HCT116 (cell line): ENCODE results near the gene SEC16A. TPM values are rescaled to one million over a fixed set of nuclear protein-coding genes. Genes with fewer than 3 reads are reported as not detected.

Source experiments
- ATAC-seq: fragments of 200-7000 bp; cut with Tn5 transposase; 2 replicates; pipeline ENCODE4 v1.9.1; 2020; ENCODE audit warnings: mild to moderate bottlenecking, moderate library complexity
- BruUV-seq: library from RNA; stranded (reverse); fragments of 400-500 nt; replicated peaks from 2 replicates; lab custom pipeline; 2021; lab: Mats Ljungman, UMichigan
- CTCF ChIA-PET: fragments of 300-600 bp; sonication (Branson Sonifier 250); formaldehyde crosslinking; loops from one replicate; lab custom pipeline; 2021; ENCODE audit warnings: antibody characterized with exemption; lab: Charles Lee
- POLR2A ChIA-PET: fragments of 300-600, 350-600 bp; sonication (Branson Sonifier 250); formaldehyde crosslinking; loops from one replicate; lab custom pipeline; 2021; ENCODE audit warnings: antibody characterized with exemption; lab: Charles Lee
- RAD21 ChIA-PET, 2 experiments: fragments of 300-600 bp; sonication (Branson Sonifier 250); formaldehyde crosslinking; loops; one replicate each; lab custom pipeline; 2023; ENCODE audit warnings: low total read pairs in 2 of 2; ENCODE audit not compliant: uncharacterized antibody in 2 of 2, unreplicated experiment in 2 of 2, low non-redundant PET in 1 of 2; lab: Charles Lee
- DNase-seq: peaks from one replicate; pipeline ENCODE4 v3.0.0-alpha.2; 2010; ENCODE audit warnings: low read depth, low spot score
- H2AFZ ChIP-seq: fragments of 200-600 bp; shearing (Covaris generic), sonication (generic); 2 replicates; pipeline ENCODE4 v1.6.1; 2017; ENCODE audit warnings: low read depth, mixed run types, mixed read lengths, antibody characterized with exemption, low read length; ENCODE audit not compliant: poor library complexity, severe bottlenecking
- H3K27ac ChIP-seq: 2 replicates; pipeline ENCODE4 v1.5.1; 2012; ENCODE audit warnings: low read depth, low read length
- H3K27me3 ChIP-seq: fragments of 200-600 bp; sonication (generic); 2 replicates; pipeline ENCODE4 v1.6.1; 2016; ENCODE audit warnings: mixed run types, low read length, mixed read lengths; ENCODE audit not compliant: insufficient read depth
- H3K36me3 ChIP-seq, 2 experiments: fragments of 200-500 bp in 1 of 2; fragments of 200-600 bp in 1 of 2; sonication (Bioruptor generic) in 1 of 2; sonication (generic) in 1 of 2; 2 replicates each; pipeline versions ENCODE4 v1.5.1 to v1.6.1; 2014 to 2016; ENCODE audit warnings: low read length in 2 of 2, inconsistent platforms in 1 of 2, mixed read lengths in 1 of 2, mixed run types in 1 of 2; ENCODE audit not compliant: insufficient read depth in 2 of 2, control insufficient read depth in 1 of 2
- H3K4me1 ChIP-seq, 2 experiments: fragments of 200-600 bp in 1 of 2; sonication (generic) in 1 of 2; 2 replicates each; pipeline versions ENCODE4 v1.5.1 to v1.6.1; 2012 to 2017; ENCODE audit warnings: low read length in 2 of 2, inconsistent platforms in 1 of 2, mild to moderate bottlenecking in 1 of 2, mixed read lengths in 1 of 2, mixed run types in 1 of 2, moderate library complexity in 1 of 2; ENCODE audit not compliant: insufficient read depth in 2 of 2, control insufficient read depth in 1 of 2
- H3K4me2 ChIP-seq: fragments of 200-600 bp; sonication (generic); 2 replicates; pipeline ENCODE4 v1.6.1; 2017; ENCODE audit warnings: mixed run types, low read length, mixed read lengths
- H3K4me3 ChIP-seq, 2 experiments: fragments of 200-600 bp in 1 of 2; sonication (generic) in 1 of 2; replicated peaks in 1 of 2; 2 replicates each; pipeline ENCODE4 v1.5.1; 2011 to 2016; ENCODE audit warnings: low read length in 2 of 2, control low read depth in 1 of 2, low read depth in 1 of 2, mild to moderate bottlenecking in 1 of 2, mixed read lengths in 1 of 2, mixed run types in 1 of 2
- H3K79me2 ChIP-seq: fragments of 200-600 bp; sonication (generic); 2 replicates; pipeline ENCODE4 v1.6.1; 2017; ENCODE audit warnings: mild to moderate bottlenecking, mixed run types, low read length, moderate library complexity, mixed read lengths; ENCODE audit not compliant: insufficient read depth
- H3K9ac ChIP-seq: fragments of 200-600 bp; sonication (generic); 2 replicates; pipeline ENCODE4 v1.6.1; 2016; ENCODE audit warnings: low read length, mixed read lengths
- H3K9me2 ChIP-seq: fragments of 200-600 bp; sonication (generic), shearing (Covaris generic); 2 replicates; pipeline ENCODE4 v1.6.1; 2017; ENCODE audit warnings: mixed run types, mild to moderate bottlenecking, moderate library complexity; ENCODE audit not compliant: insufficient read depth
- H3K9me3 ChIP-seq, 2 experiments: fragments of 200-500 bp in 1 of 2; fragments of 200-600 bp in 1 of 2; sonication (Bioruptor generic) in 1 of 2; sonication (generic) in 1 of 2; 2 replicates each; pipeline ENCODE4 v1.6.1; 2014 to 2017; ENCODE audit warnings: low read length in 2 of 2, mixed read lengths in 2 of 2, inconsistent platforms in 1 of 2, low read depth in 1 of 2, mild to moderate bottlenecking in 1 of 2, mixed run types in 1 of 2, moderate library complexity in 1 of 2; ENCODE audit not compliant: control insufficient read depth in 1 of 2, insufficient read depth in 1 of 2
- H4K20me1 ChIP-seq: fragments of 200-600 bp; sonication (generic), shearing (Covaris generic); 2 replicates; pipeline ENCODE4 v1.6.1; 2017; ENCODE audit warnings: mixed run types, mild to moderate bottlenecking, moderate library complexity; ENCODE audit not compliant: insufficient read depth
- CEBPB ChIP-seq: IDR thresholded peaks from 2 replicates; pipeline ENCODE4 v1.6.1; 2012; ENCODE audit warnings: low read depth
- EGR1 ChIP-seq: IDR thresholded peaks from 2 replicates; pipeline ENCODE4 v1.6.1; 2012; ENCODE audit warnings: low read depth
- FOSL1 ChIP-seq: IDR thresholded peaks from 2 replicates; pipeline ENCODE4 v1.6.1; 2012; ENCODE audit warnings: low read depth
- POLR2A ChIP-seq: IDR thresholded peaks from 2 replicates; pipeline ENCODE4 v1.7.0; 2011; ENCODE audit warnings: borderline replicate concordance; ENCODE audit not compliant: insufficient read depth, insufficient read length; ENCODE audit errors: extremely low read depth
- RAD21 ChIP-seq: IDR thresholded peaks from 2 replicates; pipeline ENCODE4 v1.6.1; 2012; ENCODE audit warnings: low read depth, mild to moderate bottlenecking
- SIN3A ChIP-seq: IDR thresholded peaks from 2 replicates; pipeline ENCODE4 v1.6.1; 2012; ENCODE audit warnings: low read depth
- SP1 ChIP-seq: IDR thresholded peaks from 2 replicates; pipeline ENCODE4 v1.6.1; 2012; ENCODE audit warnings: low read depth
- SRF ChIP-seq: IDR thresholded peaks from 2 replicates; pipeline ENCODE4 v1.6.1; 2012; ENCODE audit warnings: low read depth
- TCF7L2 ChIP-seq: IDR thresholded peaks from 2 replicates; pipeline ENCODE4 v1.7.0; 2011; ENCODE audit warnings: borderline replicate concordance, inconsistent platforms; ENCODE audit not compliant: insufficient read depth, insufficient read length; ENCODE audit errors: extremely low read depth
- YY1 ChIP-seq: IDR thresholded peaks from 2 replicates; pipeline ENCODE4 v1.6.1; 2011; ENCODE audit warnings: low read length, low read depth, moderate library complexity, mild to moderate bottlenecking; ENCODE audit not compliant: insufficient replicate concordance; ENCODE audit errors: extremely low read depth
- ZNF274 ChIP-seq: fragments of 200-500 bp; sonication (Bioruptor generic); IDR thresholded peaks from 2 replicates; pipeline ENCODE4 v1.6.1; 2014; ENCODE audit warnings: mild to moderate bottlenecking, low read depth, low read length, inconsistent platforms
- intact Hi-C: fragments of 100-400 bp; cut with micrococcal nuclease; formaldehyde crosslinking; loops from 2 replicates; pipeline ENCODE4 v1.10.0; 2022
- total RNA-seq: library from RNA; stranded (reverse); gene quantifications from one replicate; pipeline ENCODE4 v1.2.1, GENCODE V29; 2021; ENCODE audit not compliant: unreplicated experiment
- TF ChIP-seq, protein P1 (sequence below): IDR thresholded peaks from 2 replicates; pipeline ENCODE4 v1.6.1; 2012
- TF ChIP-seq, protein P2 (sequence below): IDR thresholded peaks from 2 replicates; pipeline ENCODE4 v1.6.1; 2012
- TF ChIP-seq, protein P3 (sequence below): IDR thresholded peaks from 2 replicates; pipeline ENCODE4 v1.6.1; 2011; ENCODE audit warnings: mild to moderate bottlenecking, low read length, moderate library complexity; ENCODE audit not compliant: insufficient replicate concordance; ENCODE audit errors: extremely low read depth

The SEC16A gene
- total RNA-seq, 1 experiment from 2014 or later, result 49.8 TPM

DNA sequence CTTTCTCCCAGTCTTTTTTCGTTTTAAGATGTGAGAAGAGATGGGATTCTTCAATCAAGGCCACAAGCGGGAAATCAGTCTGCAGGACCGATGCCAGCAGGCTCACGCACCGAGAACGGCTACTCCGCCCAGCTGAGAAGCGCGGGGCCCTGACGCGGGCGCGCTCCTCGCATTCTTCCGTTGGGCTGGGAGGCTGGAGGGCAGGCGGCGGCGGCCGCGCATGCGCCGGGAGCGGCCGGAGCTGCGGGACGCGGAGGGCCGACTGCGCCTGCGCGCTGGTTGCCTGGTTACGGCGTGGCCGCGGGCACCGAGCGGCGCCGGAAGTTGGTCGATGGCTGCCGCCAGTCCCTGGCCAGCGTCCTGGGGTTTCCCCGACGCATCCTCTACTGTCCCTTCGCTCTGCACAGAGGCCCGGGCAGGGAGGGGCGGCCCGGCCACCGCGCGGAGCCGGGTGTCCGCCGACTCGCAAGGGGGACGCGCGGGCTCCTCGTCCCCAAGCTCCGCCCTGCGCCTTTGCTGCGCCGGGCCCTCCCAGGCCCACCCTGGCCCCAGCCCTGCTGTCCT is 831 bp upstream of the SEC16A start:
- BruUV-seq, result no TSS peak
- peak overlapping the region; percentile 100 for H3K27ac ChIP-seq
- H3K36me3 ChIP-seq, result peaks cover 4 to 7% of the 10 kb centered on the region in 2 experiments; a peak in 3 of 4 replicates
- no peaks in the 10 kb centered on the region for H3K9me2 ChIP-seq
- POLR2A ChIA-PET, result interaction anchor here (0.6 kb wide), 1 partner anchor 153 kb away, joined by 3 read pairs; no protein-coding TSS in a partner anchor
- no peaks in the 10 kb centered on the region for H3K27me3 ChIP-seq
- no peaks in the 10 kb centered on the region for H3K9me3 ChIP-seq
- peak overlapping the region; percentile 62 to 84 for H3K4me3 ChIP-seq
- DNase-seq, result peak; percentile 67
- CTCF ChIA-PET, result interaction anchor here (0.6 to 7.3 kb wide), 8 partner anchors 40 to 212 kb away, joined by 3 to 108 read pairs (median 4); no protein-coding TSS in a partner anchor
- peaks cover 10 to 32% of the 10 kb centered on the region in 2 experiments for H3K4me1 ChIP-seq
- H3K4me2 ChIP-seq, result peak overlapping the region; percentile 98
- TF ChIP-seq, protein P1, sequence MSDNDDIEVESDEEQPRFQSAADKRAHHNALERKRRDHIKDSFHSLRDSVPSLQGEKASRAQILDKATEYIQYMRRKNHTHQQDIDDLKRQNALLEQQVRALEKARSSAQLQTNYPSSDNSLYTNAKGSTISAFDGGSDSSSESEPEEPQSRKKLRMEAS, result no peak
- TF ChIP-seq POLR2A, result peak; percentile 88
- H3K79me2 ChIP-seq, result peaks cover 40% of the 10 kb centered on the region
- no peak overlapping the region for H2AFZ ChIP-seq
- H3K9ac ChIP-seq, result peak overlapping the region; percentile 86
- intact Hi-C loops, result loop anchor here (2.0 kb wide), 1 partner anchor 211 kb away; no protein-coding TSS in a partner anchor
- H4K20me1 ChIP-seq, result peaks cover 4% of the 10 kb centered on the region; the same call in 1 of the 2 replicates
- peak; percentile 69 for ATAC-seq
- RAD21 ChIA-PET, result interaction anchor here (1.7 to 2.0 kb wide), 2 partner anchors 143 to 148 kb away, joined by 3 to 6 read pairs; no protein-coding TSS in a partner anchor

DNA sequence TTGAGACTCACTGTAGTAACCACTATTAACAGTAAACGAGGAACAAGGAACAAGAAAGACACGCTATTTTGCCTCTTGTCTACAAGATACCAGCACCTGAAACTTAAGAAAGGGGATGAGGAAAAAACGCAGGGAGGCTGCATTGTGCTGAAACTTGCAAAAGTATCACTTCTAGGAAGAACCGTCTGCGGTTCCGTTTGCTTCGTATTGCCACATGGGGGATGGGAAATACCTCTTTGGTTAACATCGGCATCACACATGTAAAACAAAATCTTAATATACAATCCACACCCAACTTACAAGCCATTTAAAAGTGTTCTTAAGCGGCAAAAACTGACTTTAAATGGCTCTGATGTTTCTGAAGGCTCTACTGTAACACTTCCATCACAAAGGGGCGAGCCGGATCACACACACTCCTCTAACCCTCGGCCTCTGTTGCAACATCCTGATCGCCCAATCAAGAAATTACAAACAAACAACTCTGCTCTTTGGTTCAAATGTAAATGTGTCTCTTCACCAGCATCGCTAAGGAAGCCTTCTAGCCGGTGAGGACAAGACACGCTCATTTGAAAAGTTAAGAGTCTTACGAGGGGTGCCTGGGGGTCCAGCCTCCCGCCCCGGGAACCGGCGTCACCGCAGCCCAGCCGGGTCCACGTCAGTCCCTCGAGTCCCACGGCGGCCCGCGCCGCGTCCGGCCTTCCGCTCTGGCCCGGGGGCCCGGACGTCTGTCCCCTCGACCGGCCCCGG is 621 bp downstream of the SEC16A start:
- TSS peak; percentile 85 for BruUV-seq
- Histone ChIP-seq H3K4me3 (peak overlapping the region; percentile 77 to 97), H3K27me3 (no peaks in the 10 kb centered on the region), H3K9ac (peak overlapping the region; percentile 98), H2AFZ (no peak overlapping the region), H3K4me1 (peaks cover 10 to 29% of the 10 kb centered on the region in 2 experiments), H3K9me3 (no peaks in the 10 kb centered on the region), H3K27ac (peak overlapping the region; percentile 95), H3K79me2 (peaks cover 55% of the 10 kb centered on the region), H3K9me2 (no peaks in the 10 kb centered on the region), H3K36me3 (peaks cover 15 to 17% of the 10 kb centered on the region in 2 experiments; a peak in 3 of 4 replicates), H3K4me2 (peak overlapping the region; percentile 90), H4K20me1 (peaks cover 4% of the 10 kb centered on the region; the same call in 1 of the 2 replicates)
- ATAC-seq (no peak), DNase-seq (no peak)
- RAD21 ChIA-PET, result no interaction called here
- CTCF ChIA-PET, result no interaction called here
- intact Hi-C loops, result no loop called here
- TF ChIP-seq RAD21 (no peak), SIN3A (no peak), EGR1 (no peak), CEBPB (no peak), SP1 (no peak), FOSL1 (no peak), TCF7L2 (no peak), SRF (no peak), ZNF274 (no peak), YY1 (no peak)
- TF ChIP-seq, protein P2, sequence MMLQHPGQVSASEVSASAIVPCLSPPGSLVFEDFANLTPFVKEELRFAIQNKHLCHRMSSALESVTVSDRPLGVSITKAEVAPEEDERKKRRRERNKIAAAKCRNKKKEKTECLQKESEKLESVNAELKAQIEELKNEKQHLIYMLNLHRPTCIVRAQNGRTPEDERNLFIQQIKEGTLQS, result no peak
- TF ChIP-seq, protein P3, sequence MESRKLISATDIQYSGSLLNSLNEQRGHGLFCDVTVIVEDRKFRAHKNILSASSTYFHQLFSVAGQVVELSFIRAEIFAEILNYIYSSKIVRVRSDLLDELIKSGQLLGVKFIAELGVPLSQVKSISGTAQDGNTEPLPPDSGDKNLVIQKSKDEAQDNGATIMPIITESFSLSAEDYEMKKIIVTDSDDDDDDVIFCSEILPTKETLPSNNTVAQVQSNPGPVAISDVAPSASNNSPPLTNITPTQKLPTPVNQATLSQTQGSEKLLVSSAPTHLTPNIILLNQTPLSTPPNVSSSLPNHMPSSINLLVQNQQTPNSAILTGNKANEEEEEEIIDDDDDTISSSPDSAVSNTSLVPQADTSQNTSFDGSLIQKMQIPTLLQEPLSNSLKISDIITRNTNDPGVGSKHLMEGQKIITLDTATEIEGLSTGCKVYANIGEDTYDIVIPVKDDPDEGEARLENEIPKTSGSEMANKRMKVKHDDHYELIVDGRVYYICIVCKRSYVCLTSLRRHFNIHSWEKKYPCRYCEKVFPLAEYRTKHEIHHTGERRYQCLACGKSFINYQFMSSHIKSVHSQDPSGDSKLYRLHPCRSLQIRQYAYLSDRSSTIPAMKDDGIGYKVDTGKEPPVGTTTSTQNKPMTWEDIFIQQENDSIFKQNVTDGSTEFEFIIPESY, result no peak
- TF ChIP-seq, protein P1, result no peak
- POLR2A ChIA-PET, result no interaction called here
